Panc1 (cell line): Measurements from ENCODE around the gene RPS28. TPM values are rescaled to one million over a fixed set of nuclear protein-coding genes. Genes with fewer than 3 reads are reported as not detected.
A peak's percentile ranks its signal among the peaks of the same experiment; 100 is the strongest.

Experiments
- ATAC-seq: fragments of 200-7000 bp; cut with Tn5 transposase; 2 replicates; pipeline ENCODE4 v1.9.1; 2020; ENCODE audit warnings: mild to moderate bottlenecking, moderate library complexity
- BruUV-seq: library from RNA; stranded (reverse); fragments of 400-500 nt; replicated peaks from 2 replicates; lab custom pipeline; 2021; lab: Mats Ljungman, UMichigan
- CTCF ChIA-PET: fragments of 300-600 bp; sonication (Branson Sonifier 250); formaldehyde crosslinking; loops from one replicate; lab custom pipeline; 2022; ENCODE audit warnings: antibody characterized with exemption; lab: Charles Lee
- POLR2A ChIA-PET: fragments of 300-600 bp; sonication (Branson Sonifier 250); formaldehyde crosslinking; loops from one replicate; lab custom pipeline; 2022; ENCODE audit warnings: antibody characterized with exemption; lab: Charles Lee
- DNase-seq: peaks from one replicate; pipeline ENCODE4 v3.0.0-alpha.2; 2010; ENCODE audit warnings: low read depth, low spot score
- H3K27ac ChIP-seq: 2 replicates; pipeline ENCODE4 v1.5.1; 2011; ENCODE audit warnings: mild to moderate bottlenecking, low read length, inconsistent platforms
- H3K27me3 ChIP-seq: fragments of 200-500 bp; sonication (Bioruptor generic); 2 replicates; pipeline ENCODE4 v1.6.0; 2014; ENCODE audit warnings: low read length, inconsistent platforms; ENCODE audit not compliant: control insufficient read depth, insufficient read depth
- H3K36me3 ChIP-seq: fragments of 200-500 bp; sonication (Bioruptor generic); 2 replicates; pipeline ENCODE4 v1.5.1; 2014; ENCODE audit warnings: inconsistent platforms, mild to moderate bottlenecking, low read length, moderate library complexity; ENCODE audit not compliant: control insufficient read depth, insufficient read depth
- H3K4me1 ChIP-seq: 2 replicates; pipeline ENCODE4 v1.5.1; 2011; ENCODE audit warnings: inconsistent platforms, mild to moderate bottlenecking, low read length, moderate library complexity; ENCODE audit not compliant: control insufficient read depth, insufficient read depth
- H3K4me3 ChIP-seq, 2 experiments: 2 replicates each; pipeline ENCODE4 v1.5.1; 2011 to 2012; ENCODE audit warnings: low read depth in 2 of 2, low read length in 2 of 2, mild to moderate bottlenecking in 2 of 2, inconsistent platforms in 1 of 2, moderate library complexity in 1 of 2
- H3K9me3 ChIP-seq: fragments of 200-500 bp; sonication (Bioruptor generic); 2 replicates; pipeline ENCODE4 v1.5.1; 2014; ENCODE audit warnings: low read depth, mild to moderate bottlenecking, inconsistent platforms, low read length, moderate library complexity; ENCODE audit not compliant: control insufficient read depth, insufficient read depth
- POLR2AphosphoS5 ChIP-seq: IDR thresholded peaks from 2 replicates; pipeline ENCODE4 v1.6.1; 2012; ENCODE audit warnings: mild to moderate bottlenecking, low read depth, low read length, moderate library complexity
- REST ChIP-seq, 2 experiments: IDR thresholded peaks; 2 replicates each; pipeline ENCODE4 v1.6.1; 2011 to 2012; ENCODE audit warnings: low read depth in 2 of 2, control low read depth in 1 of 2, low read length in 1 of 2, mild to moderate bottlenecking in 1 of 2, moderate library complexity in 1 of 2; ENCODE audit not compliant: insufficient read depth in 1 of 2
- SIN3A ChIP-seq: IDR thresholded peaks from 2 replicates; pipeline ENCODE4 v1.6.1; 2012; ENCODE audit warnings: low read depth, mild to moderate bottlenecking, low read length, moderate library complexity, borderline replicate concordance; ENCODE audit not compliant: insufficient read depth
- TCF7L2 ChIP-seq: IDR thresholded peaks from 2 replicates; pipeline ENCODE4 v1.6.1; 2011; ENCODE audit warnings: mild to moderate bottlenecking, low read depth, low read length, inconsistent platforms
- in situ Hi-C: cut with HindIII; loops from 2 replicates; pipeline ENCODE4 v1.10.0; 2016; ENCODE audit warnings: low sequenced_read_pairs, low pct_unique_long_range_greater_than_20kb
- intact Hi-C: fragments of 100-400 bp; cut with micrococcal nuclease; formaldehyde crosslinking; loops from one replicate; pipeline ENCODE4 v1.10.0; 2022; ENCODE audit not compliant: unreplicated experiment
- total RNA-seq: library from RNA; stranded (reverse); gene quantifications from one replicate; pipeline ENCODE4 v1.2.1, GENCODE V29; 2021; ENCODE audit not compliant: unreplicated experiment

Gene RPS28
- total RNA-seq, 1 experiment from 2014 or later = 1,096 TPM

- peak; percentile 88 for DNase-seq
- ChIA-PET CTCF (interaction anchor here (1.3 kb wide), 1 partner anchor 57 kb away, joined by 3 read pairs; the partner anchor contains the start of gene MARCHF2), POLR2A (interaction anchor here (0.6 to 1.9 kb wide), 2 partner anchors 35 to 81 kb away, joined by 5 to 8 read pairs; partner anchors contain the start of gene RAB11B)
- ATAC-seq = peak; percentile 89
- Histone ChIP-seq H3K4me3 (no peak overlapping the region), H3K27me3 (no peaks in the 10 kb centered on the region), H3K9me3 (no peaks in the 10 kb centered on the region), H3K4me1 (0 out of 2 replicates have a peak, but pooled peaks cover 4% of the 10 kb centered on the region), H3K27ac (peak overlapping the region; percentile 56), H3K36me3 (no peaks in the 10 kb centered on the region)
- BruUV-seq = no TSS peak
- peak; percentile 46; the same call in 1 of the 2 replicates for TF ChIP-seq POLR2AphosphoS5
- 0 out of 2 replicates have a peak, but pooled peaks have one; percentile 30 for TF ChIP-seq TCF7L2
- no peak for TF ChIP-seq REST (IDR thresholded peaks at IDR 0.05; ENCODE audit: insufficient read depth in 1 of 2, low read depth in 2 of 2, low read length in 1 of 2)
- intact Hi-C loops = loop anchor here (10.0 kb wide), 1 partner anchor 99 kb away; no protein-coding TSS in a partner anchor
- in situ Hi-C loops = no loop called here
Observed at GRCh38 chr19:8355631-8356402, 34.5 kb downstream of the RPS28 start.

GRCh38 chr19:8357007-8357521 lies 35.8 kb downstream of the RPS28 start:
- H3K27me3 ChIP-seq = no peaks in the 10 kb centered on the region
- H3K36me3 ChIP-seq = no peaks in the 10 kb centered on the region
- H3K4me3 ChIP-seq = no peak overlapping the region
- ChIA-PET POLR2A (no interaction called here), CTCF (no interaction called here)
- in situ Hi-C loops (no loop called here), intact Hi-C loops (loop anchor here (10.0 kb wide), 1 partner anchor 98 kb away; no protein-coding TSS in a partner anchor)
- DNase-seq (no peak), ATAC-seq (no peak)
- TF ChIP-seq REST (IDR thresholded peaks at IDR 0.05; ENCODE audit: insufficient read depth in 1 of 2, low read depth in 2 of 2, low read length in 1 of 2) (no peak), SIN3A (no peak), TCF7L2 (no peak), POLR2AphosphoS5 (no peak)
- BruUV-seq = no TSS peak
- H3K9me3 ChIP-seq = no peaks in the 10 kb centered on the region
- H3K4me1 ChIP-seq = peaks cover 8% of the 10 kb centered on the region; the same call in 1 of the 2 replicates
- no peak overlapping the region for H3K27ac ChIP-seq
